Subcutaneous adipose tissue (tissue), 4 donors: ENCODE data around the gene IFT20. TPM values are rescaled to one million over a fixed set of nuclear protein-coding genes. Genes with fewer than 3 reads are reported as not detected.

ENCODE experiments used
- total RNA-seq, 4 donors: library from RNA; depleted of rRNA; stranded (reverse); fragments of >200 nt; gene quantifications; one replicate each; pipeline ENCODE4 v1.1.0, GENCODE V29; 2016
- TF ChIP-seq, protein P1 (sequence below): fragments of 450-650 bp; IDR thresholded peaks from one replicate; pipeline ENCODE4 v1.5.1; 2016; ENCODE audit warnings: low read depth, mild to moderate bottlenecking, control low read depth, antibody characterized with exemption, moderate library complexity

The IFT20 gene
- total RNA-seq, 4 donors from 2014 or later, result 31.0 to 43.5 (median 37.3) TPM

GRCh38 chr17:28317099-28317965 is 17.9 kb downstream of the IFT20 start:
- TF ChIP-seq, protein P1, sequence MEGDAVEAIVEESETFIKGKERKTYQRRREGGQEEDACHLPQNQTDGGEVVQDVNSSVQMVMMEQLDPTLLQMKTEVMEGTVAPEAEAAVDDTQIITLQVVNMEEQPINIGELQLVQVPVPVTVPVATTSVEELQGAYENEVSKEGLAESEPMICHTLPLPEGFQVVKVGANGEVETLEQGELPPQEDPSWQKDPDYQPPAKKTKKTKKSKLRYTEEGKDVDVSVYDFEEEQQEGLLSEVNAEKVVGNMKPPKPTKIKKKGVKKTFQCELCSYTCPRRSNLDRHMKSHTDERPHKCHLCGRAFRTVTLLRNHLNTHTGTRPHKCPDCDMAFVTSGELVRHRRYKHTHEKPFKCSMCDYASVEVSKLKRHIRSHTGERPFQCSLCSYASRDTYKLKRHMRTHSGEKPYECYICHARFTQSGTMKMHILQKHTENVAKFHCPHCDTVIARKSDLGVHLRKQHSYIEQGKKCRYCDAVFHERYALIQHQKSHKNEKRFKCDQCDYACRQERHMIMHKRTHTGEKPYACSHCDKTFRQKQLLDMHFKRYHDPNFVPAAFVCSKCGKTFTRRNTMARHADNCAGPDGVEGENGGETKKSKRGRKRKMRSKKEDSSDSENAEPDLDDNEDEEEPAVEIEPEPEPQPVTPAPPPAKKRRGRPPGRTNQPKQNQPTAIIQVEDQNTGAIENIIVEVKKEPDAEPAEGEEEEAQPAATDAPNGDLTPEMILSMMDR, result no peak

GRCh38 chr17:28315846-28316705 is 19.2 kb downstream of the IFT20 start:
- TF ChIP-seq, protein P1, result no peak

DNA sequence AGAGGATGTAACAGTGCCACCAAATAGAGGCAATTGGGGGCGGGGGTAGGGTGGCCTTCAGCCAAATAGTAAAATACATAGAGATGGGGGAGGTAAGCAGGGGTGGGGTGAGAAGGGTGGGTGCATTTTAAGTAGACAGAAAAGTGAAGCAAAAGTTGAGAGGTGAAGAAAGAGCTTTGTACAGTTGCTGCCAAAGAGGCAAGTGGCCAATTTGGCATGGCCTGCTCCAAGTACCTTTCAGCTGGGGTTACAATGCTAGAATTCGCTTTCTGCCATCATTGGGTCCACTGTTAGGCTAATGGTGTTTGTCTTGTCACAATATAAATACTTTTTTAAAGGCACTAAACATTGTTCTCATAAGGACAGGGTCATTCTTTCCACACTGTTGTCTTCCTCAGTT is 21.4 kb downstream of the IFT20 start:
- TF ChIP-seq, protein P1, result no peak

DNA sequence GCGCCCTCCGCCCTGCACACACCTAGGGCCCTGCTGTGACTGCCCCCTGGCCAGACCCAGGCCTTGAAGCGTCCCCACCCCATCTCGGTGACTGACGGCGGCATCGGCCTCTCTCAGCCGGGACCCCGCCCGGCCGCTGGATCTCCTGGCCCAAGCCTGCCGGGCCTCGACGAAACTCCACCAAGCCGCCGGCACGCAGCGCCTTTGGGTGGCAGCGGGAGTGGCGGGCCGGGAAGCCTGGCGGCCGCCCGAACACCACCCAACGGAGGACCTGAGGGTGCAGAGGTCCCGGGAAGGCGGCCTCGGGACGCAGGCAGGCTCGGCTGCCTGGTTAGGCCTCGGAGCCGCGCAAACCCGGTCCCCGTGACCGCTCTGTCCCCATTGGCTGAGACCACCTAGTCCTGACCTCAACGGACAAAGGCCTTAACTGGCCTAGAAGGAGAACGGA is 28.3 kb downstream of the IFT20 start:
- TF ChIP-seq, protein P1, result no peak

DNA sequence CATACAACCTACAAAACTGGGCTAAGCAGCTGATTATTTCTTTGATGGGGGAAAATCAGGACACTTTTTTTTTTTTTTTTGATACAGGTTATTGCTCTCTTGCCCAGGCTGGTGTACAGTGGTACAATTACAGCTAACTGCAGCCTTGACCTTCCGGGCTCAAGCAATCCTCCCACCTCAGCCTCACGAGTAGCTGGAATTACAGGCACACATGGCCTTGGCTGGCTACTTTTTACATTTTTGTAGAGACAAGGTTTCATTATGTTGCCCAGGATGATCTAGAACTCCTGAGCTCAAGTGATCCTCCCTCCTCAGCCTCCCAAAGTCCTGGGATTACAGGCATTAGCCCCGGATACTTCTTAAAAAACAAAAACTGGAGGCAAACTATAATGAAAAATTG is 36.8 kb downstream of the IFT20 start:
- TF ChIP-seq, protein P1, result no peak

DNA sequence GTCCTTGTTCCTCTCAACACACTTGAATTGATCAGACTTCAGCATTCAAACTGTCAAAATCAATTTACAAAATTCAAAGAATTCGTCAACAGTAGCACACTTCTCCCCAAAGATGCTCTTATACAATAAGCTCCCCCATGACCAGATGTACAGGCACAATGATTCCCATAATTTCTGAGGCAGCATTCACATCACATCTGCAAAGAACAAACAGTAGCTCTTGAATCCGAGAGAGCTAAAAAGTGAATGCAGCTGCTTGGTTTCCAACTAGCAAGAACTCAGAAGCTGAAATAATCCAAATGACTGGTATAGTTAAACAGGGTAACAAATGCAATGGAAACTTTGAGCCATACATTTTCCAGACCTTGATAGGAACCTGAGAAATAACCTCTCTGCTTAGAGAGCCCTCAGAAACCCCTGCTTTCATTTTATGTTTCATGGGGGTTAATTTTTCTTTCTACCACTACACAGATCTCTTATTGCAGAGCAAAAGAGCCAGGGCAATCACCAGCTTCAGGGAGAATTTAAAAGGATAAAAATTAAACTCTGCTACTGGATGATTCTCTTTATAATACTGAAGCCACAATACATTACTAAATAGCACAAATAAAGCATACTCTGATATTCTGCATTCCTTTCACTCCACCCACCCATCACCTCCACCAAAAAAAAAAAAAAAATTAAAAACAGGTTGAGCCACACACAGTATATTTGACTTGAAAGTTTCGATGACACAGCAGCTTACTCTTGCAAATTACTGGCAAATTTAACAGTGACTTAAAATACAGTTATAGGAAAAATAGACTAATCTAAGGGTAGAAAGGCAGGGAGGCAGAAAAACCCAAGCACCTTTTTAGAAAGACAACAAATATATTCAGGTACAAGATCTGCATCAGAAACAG is 39.3 kb downstream of the IFT20 start:
- TF ChIP-seq, protein P1, result no peak
